PC-9 (cell line): Measurements from ENCODE around the gene APBA2.

ENCODE experiments used
- EZH2 ChIP-seq: fragments of 200-600 bp; sonication (generic); IDR thresholded peaks from 2 replicates; pipeline ENCODE4 v1.8.0; 2017; ENCODE audit warnings: antibody characterized with exemption, low read depth
- TF ChIP-seq, protein P1 (sequence below): fragments of 200-600 bp; sonication (generic); conservative IDR thresholded peaks from 2 replicates; pipeline ENCODE4 v1.6.1; 2017; ENCODE audit warnings: mixed run types, antibody characterized with exemption, mild to moderate bottlenecking, moderate library complexity

DNA sequence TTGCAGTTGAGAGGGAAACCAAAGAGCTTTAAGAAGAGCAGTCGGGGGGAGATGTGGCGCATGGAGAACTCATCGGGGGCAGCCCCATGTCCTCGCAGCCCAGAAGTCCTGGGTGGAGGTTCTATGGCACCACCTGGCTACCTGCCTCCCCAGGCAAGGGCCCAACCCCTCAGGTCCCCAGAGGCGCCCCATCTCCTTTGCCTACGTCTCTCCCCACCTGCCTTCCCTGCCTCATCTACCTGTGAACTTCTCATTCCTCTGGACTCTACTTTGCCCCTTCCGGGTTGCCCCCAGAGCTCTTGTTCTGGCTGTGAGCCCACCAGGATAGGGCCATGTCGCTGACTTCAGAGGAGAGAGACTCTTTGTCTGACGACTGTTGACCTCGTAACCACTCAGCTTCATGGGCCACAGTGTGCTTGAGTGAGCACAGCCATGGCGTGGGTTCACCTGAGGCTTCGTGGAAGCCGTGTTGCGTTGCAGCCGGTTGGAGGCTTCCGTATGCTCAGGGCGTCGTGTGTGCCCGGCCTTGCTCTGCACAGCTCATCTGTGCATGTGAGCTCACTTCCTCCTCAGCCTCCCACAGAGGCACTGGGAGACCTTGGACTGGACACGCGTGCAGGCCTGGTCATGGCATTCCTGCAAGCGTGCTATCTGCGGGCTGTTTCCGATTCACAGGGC is 13.4 kb downstream of the APBA2 start:
- TF ChIP-seq EZH2 = no peak
- TF ChIP-seq, protein P1, sequence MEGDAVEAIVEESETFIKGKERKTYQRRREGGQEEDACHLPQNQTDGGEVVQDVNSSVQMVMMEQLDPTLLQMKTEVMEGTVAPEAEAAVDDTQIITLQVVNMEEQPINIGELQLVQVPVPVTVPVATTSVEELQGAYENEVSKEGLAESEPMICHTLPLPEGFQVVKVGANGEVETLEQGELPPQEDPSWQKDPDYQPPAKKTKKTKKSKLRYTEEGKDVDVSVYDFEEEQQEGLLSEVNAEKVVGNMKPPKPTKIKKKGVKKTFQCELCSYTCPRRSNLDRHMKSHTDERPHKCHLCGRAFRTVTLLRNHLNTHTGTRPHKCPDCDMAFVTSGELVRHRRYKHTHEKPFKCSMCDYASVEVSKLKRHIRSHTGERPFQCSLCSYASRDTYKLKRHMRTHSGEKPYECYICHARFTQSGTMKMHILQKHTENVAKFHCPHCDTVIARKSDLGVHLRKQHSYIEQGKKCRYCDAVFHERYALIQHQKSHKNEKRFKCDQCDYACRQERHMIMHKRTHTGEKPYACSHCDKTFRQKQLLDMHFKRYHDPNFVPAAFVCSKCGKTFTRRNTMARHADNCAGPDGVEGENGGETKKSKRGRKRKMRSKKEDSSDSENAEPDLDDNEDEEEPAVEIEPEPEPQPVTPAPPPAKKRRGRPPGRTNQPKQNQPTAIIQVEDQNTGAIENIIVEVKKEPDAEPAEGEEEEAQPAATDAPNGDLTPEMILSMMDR = no peak
